Measurements from ENCODE around the gene KRTAP4-12.
"Not testable (repeated sequence)": the region's sequence is repeated elsewhere in the genome, so short reads cannot be mapped to it uniquely, and the experiment has no call there.

- not testable (repeated sequence) for TF ChIP-seq CTCF, POLR2A (IDR thresholded peaks at IDR 0.05)
Measured at GRCh38 chr17:41160190-41160589, 36.2 kb upstream of the KRTAP4-12 start.
